Endodermal cell (in vitro differentiated cells): Measurements from ENCODE around the gene FIGLA. TPM values are rescaled to one million over a fixed set of nuclear protein-coding genes. Genes with fewer than 3 reads are reported as not detected.

Source experiments
- DNase-seq: peaks from one replicate; pipeline ENCODE4 v3.0.0-alpha.2; 2017
- H3K27ac ChIP-seq: 2 replicates; pipeline ENCODE4 v1.5.1; 2013; ENCODE audit warnings: mild to moderate bottlenecking, low read depth, low read length, moderate library complexity
- H3K27me3 ChIP-seq: 2 replicates; pipeline ENCODE4 v1.6.1; 2013; ENCODE audit warnings: mild to moderate bottlenecking, low read length, moderate library complexity; ENCODE audit not compliant: insufficient read depth, control insufficient read depth, poor library complexity, severe bottlenecking
- H3K36me3 ChIP-seq: 2 replicates; pipeline ENCODE4 v1.7.0; 2013; ENCODE audit warnings: mild to moderate bottlenecking, low read length, moderate library complexity; ENCODE audit not compliant: control insufficient read depth, insufficient read depth
- H3K4me1 ChIP-seq: one replicate; pipeline ENCODE4 v1.7.0; 2013; ENCODE audit warnings: low read length; ENCODE audit not compliant: control insufficient read depth, insufficient read depth
- H3K4me3 ChIP-seq: 2 replicates; pipeline ENCODE4 v1.5.1; 2013; ENCODE audit warnings: mild to moderate bottlenecking, low read length, moderate library complexity
- H3K9ac ChIP-seq: 2 replicates; pipeline ENCODE4 v1.6.1; 2013; ENCODE audit warnings: mild to moderate bottlenecking, low read length, moderate library complexity; ENCODE audit not compliant: poor library complexity, severe bottlenecking; ENCODE audit errors: extremely low read depth
- H3K9me3 ChIP-seq: 2 replicates; pipeline ENCODE4 v1.6.1; 2013; ENCODE audit warnings: mild to moderate bottlenecking, low read length, moderate library complexity; ENCODE audit not compliant: control insufficient read depth
- H3K27ac Mint-ChIP-seq: 2 replicates; pipeline ENCODE4 v1.8.0; 2020; ENCODE audit warnings: mixed read lengths
- H3K27me3 Mint-ChIP-seq: 2 replicates; pipeline ENCODE4 v1.8.0; 2021; ENCODE audit warnings: mild to moderate bottlenecking, mixed read lengths; ENCODE audit not compliant: insufficient read depth
- H3K36me3 Mint-ChIP-seq: 2 replicates; pipeline ENCODE4 v1.8.0; 2020; ENCODE audit warnings: low read depth, mixed read lengths
- H3K4me1 Mint-ChIP-seq: 2 replicates; pipeline ENCODE4 v1.8.0; 2020; ENCODE audit warnings: mixed read lengths
- H3K4me3 Mint-ChIP-seq: 2 replicates; pipeline ENCODE4 v1.8.0; 2020; ENCODE audit warnings: mild to moderate bottlenecking, moderate library complexity, mixed read lengths
- H3K9me3 Mint-ChIP-seq: 2 replicates; pipeline ENCODE4 v1.8.0; 2020; ENCODE audit warnings: mild to moderate bottlenecking, mixed read lengths
- CTCF ChIP-seq: fragments of 200-600 bp; sonication (generic); conservative IDR thresholded peaks from 2 replicates; pipeline ENCODE4 v1.5.0; 2021; ENCODE audit warnings: antibody characterized with exemption, mild to moderate bottlenecking
- WGBS, 2 experiments: methylation state at CpG; one replicate each; pipeline versions ENCODE4 v1.1.5 to v1.1.7; 2013; ENCODE audit warnings: missing lambda C conversion rate in 2 of 2, mixed read lengths in 1 of 2; ENCODE audit not compliant: insufficient coverage in 1 of 2, insufficient read length in 1 of 2; 5-methylcytosine and 5-hydroxymethylcytosine counted together
- total RNA-seq, 2 donors: library from RNA; stranded (reverse); fragmentation: NEBNext Ultra II Directional in 1 of 2; extraction: Animal tissue kit (Norgen Biotek cat#: 25700) in 1 of 2; gene quantifications; 2 replicates in 1 of 2; 3 replicates in 1 of 2; pipeline ENCODE4 v1.2.1, GENCODE V29; 2021

FIGLA gene
- total RNA-seq, 2 donors from 2014 or later, result not detected

- peaks cover 2% of the 10 kb centered on the region for H3K27me3 Mint-ChIP-seq
- no peaks in the 10 kb centered on the region for H3K27me3 ChIP-seq
- peak overlapping the region; percentile 89 for H3K27ac ChIP-seq
- no peaks in the 10 kb centered on the region for H3K36me3 ChIP-seq
- H3K27ac Mint-ChIP-seq, result peak overlapping the region; percentile 65
- peaks cover 40% of the 10 kb centered on the region for H3K4me1 Mint-ChIP-seq
- no peak overlapping the region for H3K4me3 Mint-ChIP-seq
- H3K4me3 ChIP-seq, result no peak overlapping the region
- H3K9ac ChIP-seq, result no peak overlapping the region
- H3K36me3 Mint-ChIP-seq, result no peaks in the 10 kb centered on the region
- WGBS, 2 experiments, result 33 to 44% methylated on average over 5 to 7 of the region's 7 CpGs
- DNase-seq, result no peak
- H3K9me3 Mint-ChIP-seq, result no peaks in the 10 kb centered on the region
- H3K9me3 ChIP-seq, result no peaks in the 10 kb centered on the region
- H3K4me1 ChIP-seq, result peaks cover 4% of the 10 kb centered on the region
- TF ChIP-seq CTCF, result no peak
Observed at GRCh38 chr2:70733646-70734180, 56.7 kb downstream of the FIGLA start.

GRCh38 chr2:70732766-70733645 lies 57.4 kb downstream of the FIGLA start:
- no peaks in the 10 kb centered on the region for H3K27me3 ChIP-seq
- H3K4me1 ChIP-seq, result peaks cover 9% of the 10 kb centered on the region
- H3K4me1 Mint-ChIP-seq, result peaks cover 46% of the 10 kb centered on the region
- peak overlapping the region; percentile 65 for H3K27ac Mint-ChIP-seq
- DNase-seq, result peak; percentile 64
- H3K36me3 ChIP-seq, result no peaks in the 10 kb centered on the region
- H3K4me3 Mint-ChIP-seq, result no peak overlapping the region
- no peak overlapping the region for H3K9ac ChIP-seq
- H3K9me3 Mint-ChIP-seq, result no peaks in the 10 kb centered on the region
- TF ChIP-seq CTCF, result no peak
- 29 to 36% methylated on average over 6 of the region's 6 CpGs for WGBS, 2 experiments
- peaks cover 2% of the 10 kb centered on the region for H3K27me3 Mint-ChIP-seq
- no peak overlapping the region for H3K4me3 ChIP-seq
- H3K27ac ChIP-seq, result peak overlapping the region; percentile 89
- H3K9me3 ChIP-seq, result no peaks in the 10 kb centered on the region
- H3K36me3 Mint-ChIP-seq, result no peaks in the 10 kb centered on the region

GRCh38 chr2:70730730-70731129 lies 59.7 kb downstream of the FIGLA start:
- H3K4me3 ChIP-seq, result no peak overlapping the region
- Mint-ChIP-seq H3K36me3 (no peaks in the 10 kb centered on the region), H3K4me3 (no peak overlapping the region), H3K4me1 (peaks cover 49% of the 10 kb centered on the region), H3K27me3 (peaks cover 2% of the 10 kb centered on the region), H3K27ac (no peak overlapping the region), H3K9me3 (no peaks in the 10 kb centered on the region)
- H3K4me1 ChIP-seq, result peaks cover 10% of the 10 kb centered on the region
- no peak for DNase-seq
- H3K36me3 ChIP-seq, result no peaks in the 10 kb centered on the region
- H3K9ac ChIP-seq, result no peak overlapping the region
- 70 to 97% methylated on average over 2 of the region's 2 CpGs for WGBS, 2 experiments
- no peaks in the 10 kb centered on the region for H3K27me3 ChIP-seq
- H3K9me3 ChIP-seq, result no peaks in the 10 kb centered on the region
- no peak overlapping the region for H3K27ac ChIP-seq
- TF ChIP-seq CTCF, result no peak
